Activated B cell treated with CpG ODN at 0.5 μM for 24 hours (primary cell): ENCODE results near the gene SCAPER. TPM values are rescaled to one million over a fixed set of nuclear protein-coding genes. Genes with fewer than 3 reads are reported as not detected.
"Not testable (repeated sequence)": the region's sequence is repeated elsewhere in the genome, so short reads cannot be mapped to it uniquely, and the experiment has no call there.

ENCODE experiments used
- ATAC-seq: fragments of 200-7000 bp; cut with Tn5 transposase; one replicate; pipeline ENCODE4 v1.10.0; 2021; ENCODE audit warnings: low read depth, mild to moderate bottlenecking, moderate library complexity
- CTCF ChIA-PET: fragments of 350-600 bp; sonication (Branson Sonifier 250); formaldehyde crosslinking; loops from one replicate; lab custom pipeline; 2021; ENCODE audit warnings: antibody characterized with exemption; lab: Charles Lee
- POLR2A ChIA-PET: fragments of 350-600 bp; sonication (Branson Sonifier 250); formaldehyde crosslinking; loops from one replicate; lab custom pipeline; 2021; ENCODE audit warnings: antibody characterized with exemption; lab: Charles Lee
- DNase-seq: peaks from one replicate; pipeline ENCODE4 v3.0.0; 2022
- H3K27ac Mint-ChIP-seq: one replicate; pipeline ENCODE4 v1.8.0; 2020; ENCODE audit warnings: mixed read lengths
- H3K27me3 Mint-ChIP-seq: one replicate; pipeline ENCODE4 v1.8.0; 2021; ENCODE audit warnings: mixed read lengths
- H3K36me3 Mint-ChIP-seq: one replicate; pipeline ENCODE4 v1.8.0; 2021; ENCODE audit warnings: low read depth, mixed read lengths
- H3K4me1 Mint-ChIP-seq: one replicate; pipeline ENCODE4 v1.8.0; 2021; ENCODE audit warnings: mixed read lengths
- H3K4me3 Mint-ChIP-seq: one replicate; pipeline ENCODE4 v1.8.0; 2020; ENCODE audit warnings: mild to moderate bottlenecking, mixed read lengths
- H3K9me3 Mint-ChIP-seq: one replicate; pipeline ENCODE4 v1.8.0; 2020; ENCODE audit warnings: mixed read lengths
- CTCF ChIP-seq: fragments of 200-600 bp; IDR thresholded peaks from one replicate; pipeline ENCODE4 v1.8.0; 2022; ENCODE audit warnings: antibody characterized with exemption, mild to moderate bottlenecking
- intact Hi-C: fragments of 100-400 bp; cut with micrococcal nuclease; formaldehyde crosslinking; loops from one replicate; pipeline ENCODE4 v1.15.1; 2024
- total RNA-seq: library from RNA; stranded (reverse); gene quantifications from 2 replicates; pipeline ENCODE4 v1.2.3, GENCODE V29; 2022

Gene SCAPER
- total RNA-seq, 1 donor from 2014 or later, result 38.8 TPM

GRCh38 chr15:76439542-76439941, 465.6 kb downstream of the SCAPER start:
- POLR2A ChIA-PET, result interaction anchor here (0.6 kb wide), 1 partner anchor 228 kb away, joined by 5 read pairs; no protein-coding TSS in a partner anchor
- TF ChIP-seq CTCF, result no peak
- ATAC-seq, result no peak
- Mint-ChIP-seq H3K36me3 (no peaks in the 10 kb centered on the region), H3K27me3 (no peaks in the 10 kb centered on the region), H3K27ac (no peak overlapping the region), H3K4me1 (no peaks in the 10 kb centered on the region), H3K4me3 (no peak overlapping the region), H3K9me3 (no peaks in the 10 kb centered on the region)
- intact Hi-C loops, result no loop called here
- CTCF ChIA-PET, result no interaction called here
- no peak for DNase-seq

- H3K36me3 Mint-ChIP-seq, result peaks cover 39% of the 10 kb centered on the region
- no peak overlapping the region for H3K4me3 Mint-ChIP-seq
- H3K4me1 Mint-ChIP-seq, result peaks cover 1% of the 10 kb centered on the region
- H3K27me3 Mint-ChIP-seq, result no peaks in the 10 kb centered on the region
- ChIA-PET POLR2A (no interaction called here), CTCF (no interaction called here)
- DNase-seq, result no peak
- peaks cover 3% of the 10 kb centered on the region for H3K9me3 Mint-ChIP-seq
- no peak for TF ChIP-seq CTCF
- intact Hi-C loops, result no loop called here
- H3K27ac Mint-ChIP-seq, result no peak overlapping the region
- ATAC-seq, result no peak
Observed at GRCh38 chr15:76433798-76434400, 471.2 kb downstream of the SCAPER start.

- H3K27me3 Mint-ChIP-seq, DNase-seq, CTCF ChIA-PET, POLR2A ChIA-PET, H3K9me3 Mint-ChIP-seq, H3K4me1 Mint-ChIP-seq, intact Hi-C loops, H3K27ac Mint-ChIP-seq, H3K4me3 Mint-ChIP-seq, ATAC-seq: not testable (repeated sequence)
- H3K36me3 Mint-ChIP-seq, result peaks cover 47% of the 10 kb centered on the region
Observed at GRCh38 chr15:76433036-76433435, 472.1 kb downstream of the SCAPER start.

- H3K36me3 Mint-ChIP-seq, result peaks cover 50% of the 10 kb centered on the region
- intact Hi-C loops, result no loop called here
- CTCF ChIA-PET, result no interaction called here
- TF ChIP-seq CTCF, result no peak
- peaks cover 7% of the 10 kb centered on the region for H3K9me3 Mint-ChIP-seq
- ATAC-seq (no peak), DNase-seq (no peak)
- H3K27me3 Mint-ChIP-seq, result no peaks in the 10 kb centered on the region
- POLR2A ChIA-PET, result no interaction called here
- no peak overlapping the region for H3K27ac Mint-ChIP-seq
- H3K4me1 Mint-ChIP-seq, result peaks cover 1% of the 10 kb centered on the region
- no peak overlapping the region for H3K4me3 Mint-ChIP-seq
Observed at GRCh38 chr15:76432604-76433003, 472.5 kb downstream of the SCAPER start.

GRCh38 chr15:76431971-76432370, 473.2 kb downstream of the SCAPER start:
- Mint-ChIP-seq H3K4me1 (peaks cover 1% of the 10 kb centered on the region), H3K27ac (no peak overlapping the region), H3K36me3 (peaks cover 54% of the 10 kb centered on the region), H3K9me3 (peaks cover 8% of the 10 kb centered on the region), H3K4me3 (no peak overlapping the region), H3K27me3 (no peaks in the 10 kb centered on the region)
- ChIA-PET CTCF (no interaction called here), POLR2A (no interaction called here)
- no peak for TF ChIP-seq CTCF
- no peak for ATAC-seq
- intact Hi-C loops, result no loop called here
- DNase-seq, result no peak

GRCh38 chr15:76430711-76431110, 474.4 kb downstream of the SCAPER start:
- CTCF ChIA-PET, DNase-seq, H3K4me3 Mint-ChIP-seq, POLR2A ChIA-PET, H3K27ac Mint-ChIP-seq, ATAC-seq, intact Hi-C loops, H3K27me3 Mint-ChIP-seq, H3K4me1 Mint-ChIP-seq: not testable (repeated sequence)
- peaks cover 62% of the 10 kb centered on the region for H3K36me3 Mint-ChIP-seq
- H3K9me3 Mint-ChIP-seq, result peaks cover 13% of the 10 kb centered on the region
